Cardiac atrium fibroblast (primary cell): Measurements from ENCODE around the gene HMMR. TPM values are rescaled to one million over a fixed set of nuclear protein-coding genes. Genes with fewer than 3 reads are reported as not detected.

Experiments
- total RNA-seq: library from RNA; depleted of rRNA; stranded (reverse); fragments of >200 nt; gene quantifications from 2 replicates; pipeline ENCODE4 v1.2.3, GENCODE V29; 2015

HMMR gene, protein sequence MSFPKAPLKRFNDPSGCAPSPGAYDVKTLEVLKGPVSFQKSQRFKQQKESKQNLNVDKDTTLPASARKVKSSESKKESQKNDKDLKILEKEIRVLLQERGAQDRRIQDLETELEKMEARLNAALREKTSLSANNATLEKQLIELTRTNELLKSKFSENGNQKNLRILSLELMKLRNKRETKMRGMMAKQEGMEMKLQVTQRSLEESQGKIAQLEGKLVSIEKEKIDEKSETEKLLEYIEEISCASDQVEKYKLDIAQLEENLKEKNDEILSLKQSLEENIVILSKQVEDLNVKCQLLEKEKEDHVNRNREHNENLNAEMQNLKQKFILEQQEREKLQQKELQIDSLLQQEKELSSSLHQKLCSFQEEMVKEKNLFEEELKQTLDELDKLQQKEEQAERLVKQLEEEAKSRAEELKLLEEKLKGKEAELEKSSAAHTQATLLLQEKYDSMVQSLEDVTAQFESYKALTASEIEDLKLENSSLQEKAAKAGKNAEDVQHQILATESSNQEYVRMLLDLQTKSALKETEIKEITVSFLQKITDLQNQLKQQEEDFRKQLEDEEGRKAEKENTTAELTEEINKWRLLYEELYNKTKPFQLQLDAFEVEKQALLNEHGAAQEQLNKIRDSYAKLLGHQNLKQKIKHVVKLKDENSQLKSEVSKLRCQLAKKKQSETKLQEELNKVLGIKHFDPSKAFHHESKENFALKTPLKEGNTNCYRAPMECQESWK
- 4.2 and 11.3 TPM in 2 replicates for total RNA-seq

DNA sequence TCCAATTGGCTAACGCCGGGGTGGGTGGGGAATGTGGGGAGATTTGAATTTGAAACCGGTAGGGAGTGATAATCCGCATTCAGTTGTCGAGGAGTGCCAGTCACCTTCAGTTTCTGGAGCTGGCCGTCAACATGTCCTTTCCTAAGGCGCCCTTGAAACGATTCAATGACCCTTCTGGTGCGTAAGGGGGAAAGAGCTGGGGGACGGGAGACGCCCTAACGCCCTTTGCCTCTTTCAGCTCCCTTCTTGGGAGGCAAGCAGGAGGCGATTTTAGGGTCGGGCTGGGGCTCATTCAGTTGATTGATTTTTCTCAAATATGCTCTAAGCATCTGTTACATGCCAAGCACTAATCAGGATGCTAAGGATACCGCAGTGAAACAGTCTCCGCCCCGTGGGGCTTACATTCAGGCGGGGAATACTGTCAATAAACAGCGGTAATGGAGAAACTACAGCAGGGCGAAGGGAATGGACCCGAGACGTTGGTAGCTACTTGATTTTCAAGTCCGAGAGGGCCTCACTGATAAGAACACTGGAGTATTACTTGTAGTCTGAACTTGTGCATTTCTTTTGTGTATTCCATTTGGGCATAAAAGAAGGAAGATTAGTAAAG lies at the start of gene HMMR:
TSS of gene HMMR (plus strand) at position 71 of the 610 bp plus-strand sequence. CDS start at position 132, 61 bp downstream.

DNA sequence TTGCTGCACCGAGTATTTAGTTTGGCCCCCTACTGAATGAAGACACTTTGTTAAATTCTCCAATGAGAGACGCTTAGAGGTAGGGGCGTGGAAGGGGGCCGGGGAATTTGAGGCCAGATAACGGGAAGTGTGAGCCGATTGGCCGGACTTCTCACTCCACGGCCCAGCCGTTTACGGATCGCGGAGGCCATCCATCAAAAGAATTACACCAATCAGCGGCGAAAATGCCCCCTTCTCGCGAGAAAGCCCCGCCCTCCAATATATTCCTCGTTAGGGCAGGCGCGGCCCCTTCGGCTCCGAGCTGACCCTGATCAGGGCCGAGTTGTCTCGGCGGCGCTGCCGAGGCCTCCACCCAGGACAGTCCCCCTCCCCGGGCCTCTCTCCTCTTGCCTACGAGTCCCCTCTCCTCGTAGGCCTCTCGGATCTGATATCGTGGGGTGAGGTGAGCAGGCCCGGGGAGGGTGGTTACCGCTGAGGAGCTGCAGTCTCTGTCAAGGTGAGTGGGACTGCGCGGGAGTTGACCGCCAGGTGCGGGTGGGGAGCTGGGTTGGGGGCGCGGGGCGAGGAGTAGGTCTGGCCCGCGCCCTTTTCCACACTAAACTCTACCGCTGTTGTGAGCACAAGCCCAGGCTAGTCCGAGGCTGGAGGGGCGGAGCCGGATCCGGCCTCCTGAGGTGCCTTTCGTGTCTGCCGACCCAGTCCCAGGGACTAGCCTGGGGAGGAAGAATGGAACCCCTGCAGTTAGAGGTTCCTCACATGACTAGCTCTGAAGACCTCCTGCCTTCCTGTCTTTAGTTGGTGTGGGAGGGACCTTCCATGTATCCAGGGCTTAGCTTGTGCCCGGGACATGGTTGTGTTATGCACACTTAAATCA lies 22.9 kb upstream of the HMMR start, which contains the start of gene CCNG1:
TSS of gene CCNG1 (plus strand) at position 287 of the 874 bp plus-strand sequence. CDS start 1,662 bp downstream, outside the sequence.

DNA sequence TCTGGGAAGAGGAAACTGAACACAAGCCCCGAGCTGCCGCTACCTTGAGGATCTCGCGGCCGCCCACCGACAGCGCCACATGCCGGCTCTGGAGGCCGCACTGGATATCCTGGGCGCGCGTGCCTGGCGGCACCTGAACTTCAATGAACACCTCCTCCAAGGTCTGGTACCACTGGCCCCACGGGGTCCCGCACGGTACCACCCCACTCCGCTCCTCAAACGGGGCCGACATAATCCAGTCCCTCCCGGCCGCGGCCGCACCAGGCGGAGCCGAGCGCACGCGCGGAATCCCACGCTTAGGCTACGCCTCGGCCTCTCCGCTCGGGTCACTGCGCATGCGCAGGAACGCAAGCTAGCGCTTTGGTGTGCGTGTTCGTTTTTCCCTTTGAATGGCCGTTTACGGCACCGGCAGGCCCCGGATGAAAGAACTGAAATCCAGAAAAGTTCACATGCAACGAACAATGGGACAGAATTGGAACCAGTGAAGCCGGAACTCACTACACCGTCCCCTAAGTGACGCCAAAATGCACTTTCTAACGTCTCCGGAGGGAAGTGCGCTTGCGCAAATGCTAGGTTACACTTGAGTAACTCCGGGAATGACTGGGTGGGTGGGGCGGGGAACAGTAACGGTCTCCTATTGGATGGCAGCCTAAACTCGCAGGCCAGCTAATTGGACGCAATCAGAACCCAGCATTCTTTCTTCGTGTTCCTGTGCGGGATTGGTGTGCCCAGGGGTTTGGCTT lies 442 bp upstream of the HMMR start, which contains the start of gene NUDCD2:
TSS of gene NUDCD2 (minus strand) at position 284 of the 743 bp plus-strand sequence. CDS start at position 232, 52 bp downstream.

DNA sequence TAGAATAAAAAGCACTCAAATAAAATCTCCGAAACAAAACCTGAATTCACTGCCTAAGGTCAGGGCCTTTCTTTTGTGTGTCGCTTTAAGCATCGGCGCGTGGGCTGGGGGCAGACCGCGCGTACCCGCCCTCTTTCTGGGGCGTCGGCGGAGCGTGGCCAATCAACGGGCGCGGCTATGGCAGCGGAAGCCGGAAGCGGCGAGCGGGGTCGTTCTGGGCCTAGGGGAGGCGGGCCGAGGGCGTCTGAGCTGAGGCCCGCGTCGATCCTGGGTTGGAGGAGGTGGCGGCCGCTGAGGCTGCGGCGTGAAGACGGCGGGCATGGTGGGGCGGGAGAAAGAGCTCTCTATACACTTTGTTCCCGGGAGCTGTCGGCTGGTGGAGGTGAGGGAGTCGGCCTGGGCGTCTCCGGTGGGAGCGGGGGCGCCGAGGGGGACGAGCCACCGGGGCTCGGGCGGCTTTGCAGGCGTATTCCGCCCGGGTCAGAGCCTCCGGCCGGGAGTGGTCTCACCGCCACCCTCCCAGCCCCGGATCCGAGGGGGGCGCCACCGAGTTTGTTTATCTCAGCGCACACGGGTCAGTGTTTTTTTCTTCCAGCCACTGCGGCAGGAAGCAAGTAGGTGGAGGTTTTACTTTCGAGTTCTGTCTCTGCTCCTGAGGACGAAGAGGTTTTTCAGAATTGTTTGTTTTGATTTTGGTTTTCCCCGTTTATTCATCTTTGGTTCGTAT lies 45.1 kb downstream of the HMMR start, which contains the start of gene MAT2B:
TSS of gene MAT2B (plus strand) at position 252 of the 727 bp plus-strand sequence. CDS start at position 320, 68 bp downstream.

Other genes starting within 250 kb of the HMMR start
- 152 and 161 TPM in 2 replicates for gene CCNG1, start 23.0 kb upstream of the HMMR start, total RNA-seq
- gene NUDCD2, start 530 bp upstream of the HMMR start, total RNA-seq: 3.4 and 6.0 TPM in 2 replicates
- gene MAT2B, start 45.0 kb downstream of the HMMR start, total RNA-seq: 41.3 and 45.0 TPM in 2 replicates